HL-60 (cell line): ENCODE data around the gene CMIP.

Experiments used
- CTCF ChIP-seq: IDR thresholded peaks from one replicate; pipeline ENCODE4 v1.5.1; 2011; ENCODE audit warnings: low read length, control low read depth, inconsistent platforms; ENCODE audit not compliant: insufficient read depth
- GABPA ChIP-seq: IDR thresholded peaks from 2 replicates; pipeline ENCODE4 v1.6.1; 2012; ENCODE audit warnings: low read depth
- POLR2AphosphoS5 ChIP-seq: IDR thresholded peaks from 2 replicates; pipeline ENCODE4 v1.6.1; 2012; ENCODE audit warnings: low read depth
- REST ChIP-seq: IDR thresholded peaks from 2 replicates; pipeline ENCODE4 v1.6.1; 2012; ENCODE audit warnings: low read depth; ENCODE audit not compliant: insufficient replicate concordance
- SPI1 ChIP-seq: IDR thresholded peaks from 2 replicates; pipeline ENCODE4 v1.6.1; 2012; ENCODE audit warnings: low read depth, mild to moderate bottlenecking, borderline replicate concordance

- TF ChIP-seq CTCF (no peak), SPI1 (no peak), GABPA (no peak), POLR2AphosphoS5 (no peak), REST (no peak)
These were observed 112.2 kb downstream of the CMIP start for GRCh38 chr16:81556715-81557284.
